PC-3 (cell line): ENCODE data around the gene KLHL36. TPM values are rescaled to one million over a fixed set of nuclear protein-coding genes. Genes with fewer than 3 reads are reported as not detected.

Experiments
- ATAC-seq: fragments of 200-7000 bp; cut with Tn5 transposase; 2 replicates; pipeline ENCODE4 v1.9.1; 2020; ENCODE audit warnings: mild to moderate bottlenecking, moderate library complexity
- BruUV-seq: library from RNA; stranded (reverse); fragments of 400-500 nt; replicated peaks from 2 replicates; lab custom pipeline; 2021; lab: Mats Ljungman, UMichigan
- CTCF ChIA-PET: fragments of 300-600 bp; sonication (Branson Sonifier 250); formaldehyde crosslinking; loops from one replicate; lab custom pipeline; 2022; ENCODE audit warnings: antibody characterized with exemption; lab: Charles Lee
- POLR2A ChIA-PET: fragments of 300-600 bp; sonication (Branson Sonifier 250); formaldehyde crosslinking; loops from one replicate; lab custom pipeline; 2022; ENCODE audit warnings: antibody characterized with exemption; ENCODE audit not compliant: unreplicated experiment; lab: Charles Lee
- DNase-seq: peaks from one replicate; pipeline ENCODE4 v3.0.0-alpha.2; 2015
- H2AFZ ChIP-seq: fragments of 300-600 bp; sonication (generic); 2 replicates; pipeline ENCODE4 v1.6.0; 2016; ENCODE audit warnings: antibody characterized with exemption, low read length
- H3F3A ChIP-seq: fragments of 300-600 bp; sonication (generic); one replicate; pipeline ENCODE4 v1.6.0; 2017; ENCODE audit warnings: antibody characterized with exemption, low read length, control low read depth, mild to moderate bottlenecking; ENCODE audit not compliant: unreplicated experiment
- H3K27ac ChIP-seq: fragments of 300-600 bp; sonication (generic); 2 replicates; pipeline ENCODE4 v1.5.1; 2016; ENCODE audit warnings: mild to moderate bottlenecking, low read length
- H3K27me3 ChIP-seq: fragments of 300-600 bp; sonication (generic); 2 replicates; pipeline ENCODE4 v1.6.1; 2016; ENCODE audit warnings: low read length, mixed read lengths
- H3K36me3 ChIP-seq: fragments of 300-600 bp; sonication (generic); 2 replicates; pipeline ENCODE4 v1.6.1; 2016; ENCODE audit warnings: low read depth, mixed run types, low read length, mixed read lengths
- H3K4me1 ChIP-seq: fragments of 300-600 bp; sonication (generic); 2 replicates; pipeline ENCODE4 v1.5.1; 2016; ENCODE audit warnings: low read length; ENCODE audit not compliant: insufficient read depth
- H3K4me2 ChIP-seq: fragments of 300-600 bp; sonication (generic); 2 replicates; pipeline ENCODE4 v1.6.0; 2016; ENCODE audit warnings: low read length
- H3K4me3 ChIP-seq: fragments of 300-600 bp; sonication (generic); 2 replicates; pipeline ENCODE4 v1.5.1; 2016; ENCODE audit warnings: mild to moderate bottlenecking, low read length, mixed read lengths
- H3K79me2 ChIP-seq: fragments of 300-600 bp; sonication (generic); 2 replicates; pipeline ENCODE4 v1.6.1; 2017; ENCODE audit warnings: low read length, mixed read lengths
- H3K9ac ChIP-seq: fragments of 300-600 bp; sonication (generic); 2 replicates; pipeline ENCODE4 v1.6.0; 2016; ENCODE audit warnings: mild to moderate bottlenecking, low read length
- H3K9me2 ChIP-seq: fragments of 300-600 bp; sonication (generic); replicated peaks from 2 replicates; pipeline ENCODE4 v1.6.1; 2016; ENCODE audit warnings: mixed run types, low read length, mixed read lengths
- H3K9me3 ChIP-seq: fragments of 300-600 bp; sonication (generic); 2 replicates; pipeline ENCODE4 v1.6.1; 2016; ENCODE audit warnings: low read length, mixed read lengths
- H4K20me1 ChIP-seq: fragments of 300-600 bp; sonication (generic); 2 replicates; pipeline ENCODE4 v1.6.1; 2016; ENCODE audit warnings: low read length, mixed read lengths
- EZH2 ChIP-seq: fragments of 300-600 bp; sonication (generic); IDR thresholded peaks from one replicate; pipeline ENCODE4 v1.6.1; 2017; ENCODE audit warnings: antibody characterized with exemption, mild to moderate bottlenecking, low read length; ENCODE audit not compliant: unreplicated experiment
- EZH2phosphoT487 ChIP-seq: fragments of 300-600 bp; sonication (generic); IDR thresholded peaks from 2 replicates; pipeline ENCODE4 v1.6.1; 2018; ENCODE audit warnings: mild to moderate bottlenecking, antibody characterized with exemption, low read length, borderline replicate concordance
- intact Hi-C: fragments of 100-400 bp; cut with micrococcal nuclease; formaldehyde crosslinking; loops from 2 replicates; pipeline ENCODE4 v1.9.0; 2023
- total RNA-seq: library from RNA; depleted of rRNA; stranded (reverse); fragments of >200 nt; gene quantifications from 2 replicates; pipeline ENCODE4 v1.2.3, GENCODE V29; 2014
- TF ChIP-seq, protein P1 (sequence below): fragments of 300-600 bp; sonication (generic); conservative IDR thresholded peaks from 2 replicates; pipeline ENCODE4 v1.5.1; 2017; ENCODE audit warnings: antibody characterized with exemption, low read depth, mild to moderate bottlenecking, low read length

The KLHL36 gene
- total RNA-seq, 1 experiment from 2014 or later = 33.8 TPM

DNA sequence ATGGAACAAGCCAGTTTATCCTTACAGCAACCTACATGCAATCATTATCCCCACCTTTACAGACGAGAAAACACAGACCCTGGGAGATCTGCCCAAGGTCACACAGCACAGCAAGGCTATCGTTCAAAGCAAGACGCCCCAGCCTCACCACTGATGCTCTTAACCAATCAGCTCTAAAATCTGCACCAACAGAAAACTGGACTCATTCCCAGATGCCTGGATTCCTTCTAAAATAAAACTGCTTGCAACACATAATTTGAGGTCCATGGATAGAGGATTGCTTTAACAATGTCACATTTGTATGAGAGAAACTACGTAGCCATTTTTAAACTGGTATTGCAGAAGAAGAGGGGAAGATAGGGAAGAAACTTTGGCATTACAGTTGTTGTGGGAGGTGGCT, 37.3 kb upstream of the KLHL36 start:
- Histone ChIP-seq H3K4me1 (peaks cover 16% of the 10 kb centered on the region; the same call in 1 of the 2 replicates), H2AFZ (no peak overlapping the region), H4K20me1 (peaks cover 66% of the 10 kb centered on the region), H3K79me2 (peaks cover 100% of the 10 kb centered on the region), H3K4me2 (no peak overlapping the region), H3K9me2 (no peaks in the 10 kb centered on the region), H3K9me3 (no peaks in the 10 kb centered on the region), H3F3A (no peaks in the 10 kb centered on the region), H3K36me3 (peaks cover 49% of the 10 kb centered on the region), H3K9ac (no peak overlapping the region), H3K27ac (no peak overlapping the region), H3K4me3 (no peak overlapping the region), H3K27me3 (no peaks in the 10 kb centered on the region)
- CTCF ChIA-PET = no interaction called here
- intact Hi-C loops = no loop called here
- TF ChIP-seq EZH2phosphoT487 (no peak), EZH2 (no peak)
- TF ChIP-seq, protein P1, sequence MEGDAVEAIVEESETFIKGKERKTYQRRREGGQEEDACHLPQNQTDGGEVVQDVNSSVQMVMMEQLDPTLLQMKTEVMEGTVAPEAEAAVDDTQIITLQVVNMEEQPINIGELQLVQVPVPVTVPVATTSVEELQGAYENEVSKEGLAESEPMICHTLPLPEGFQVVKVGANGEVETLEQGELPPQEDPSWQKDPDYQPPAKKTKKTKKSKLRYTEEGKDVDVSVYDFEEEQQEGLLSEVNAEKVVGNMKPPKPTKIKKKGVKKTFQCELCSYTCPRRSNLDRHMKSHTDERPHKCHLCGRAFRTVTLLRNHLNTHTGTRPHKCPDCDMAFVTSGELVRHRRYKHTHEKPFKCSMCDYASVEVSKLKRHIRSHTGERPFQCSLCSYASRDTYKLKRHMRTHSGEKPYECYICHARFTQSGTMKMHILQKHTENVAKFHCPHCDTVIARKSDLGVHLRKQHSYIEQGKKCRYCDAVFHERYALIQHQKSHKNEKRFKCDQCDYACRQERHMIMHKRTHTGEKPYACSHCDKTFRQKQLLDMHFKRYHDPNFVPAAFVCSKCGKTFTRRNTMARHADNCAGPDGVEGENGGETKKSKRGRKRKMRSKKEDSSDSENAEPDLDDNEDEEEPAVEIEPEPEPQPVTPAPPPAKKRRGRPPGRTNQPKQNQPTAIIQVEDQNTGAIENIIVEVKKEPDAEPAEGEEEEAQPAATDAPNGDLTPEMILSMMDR = no peak
- no TSS peak for BruUV-seq
- POLR2A ChIA-PET = no interaction called here
- DNase-seq (no peak), ATAC-seq (no peak)

DNA sequence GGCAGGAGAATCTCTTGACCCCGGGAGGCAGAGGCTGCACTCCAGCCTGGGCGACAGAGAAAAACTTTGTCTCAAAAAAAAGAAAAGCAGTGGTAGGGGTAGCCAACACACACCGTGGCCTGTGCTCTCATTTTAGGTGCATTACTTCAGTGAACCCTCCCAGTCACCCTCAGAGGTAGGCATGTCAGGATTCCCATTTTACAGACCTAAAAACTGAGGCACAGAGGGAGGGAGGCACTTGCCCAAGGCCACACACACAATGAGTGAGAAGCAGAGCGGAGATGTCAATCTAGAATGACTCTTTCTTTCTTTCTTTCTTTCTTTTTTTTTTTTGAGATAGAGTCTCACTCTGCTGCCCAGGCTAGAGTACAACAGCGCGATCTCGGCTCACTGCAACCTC, 35.6 kb upstream of the KLHL36 start:
- ChIA-PET CTCF (no interaction called here), POLR2A (no interaction called here)
- no peaks in the 10 kb centered on the region for H3K27me3 ChIP-seq
- no peak overlapping the region for H3K4me3 ChIP-seq
- H3K9me3 ChIP-seq = no peaks in the 10 kb centered on the region
- no peak overlapping the region for H3K4me2 ChIP-seq
- H3F3A ChIP-seq = no peaks in the 10 kb centered on the region
- H3K9me2 ChIP-seq = no peaks in the 10 kb centered on the region
- no peak overlapping the region for H3K27ac ChIP-seq
- H4K20me1 ChIP-seq = peaks cover 66% of the 10 kb centered on the region
- H3K36me3 ChIP-seq = peaks cover 38% of the 10 kb centered on the region
- ATAC-seq (no peak), DNase-seq (no peak)
- H3K79me2 ChIP-seq = peaks cover 100% of the 10 kb centered on the region
- H3K9ac ChIP-seq = no peak overlapping the region
- peaks cover 16% of the 10 kb centered on the region; the same call in 1 of the 2 replicates for H3K4me1 ChIP-seq
- intact Hi-C loops = no loop called here
- no peak overlapping the region for H2AFZ ChIP-seq
- TF ChIP-seq, protein P1 = no peak
- TF ChIP-seq EZH2phosphoT487 (no peak), EZH2 (no peak)
- BruUV-seq = no TSS peak

DNA sequence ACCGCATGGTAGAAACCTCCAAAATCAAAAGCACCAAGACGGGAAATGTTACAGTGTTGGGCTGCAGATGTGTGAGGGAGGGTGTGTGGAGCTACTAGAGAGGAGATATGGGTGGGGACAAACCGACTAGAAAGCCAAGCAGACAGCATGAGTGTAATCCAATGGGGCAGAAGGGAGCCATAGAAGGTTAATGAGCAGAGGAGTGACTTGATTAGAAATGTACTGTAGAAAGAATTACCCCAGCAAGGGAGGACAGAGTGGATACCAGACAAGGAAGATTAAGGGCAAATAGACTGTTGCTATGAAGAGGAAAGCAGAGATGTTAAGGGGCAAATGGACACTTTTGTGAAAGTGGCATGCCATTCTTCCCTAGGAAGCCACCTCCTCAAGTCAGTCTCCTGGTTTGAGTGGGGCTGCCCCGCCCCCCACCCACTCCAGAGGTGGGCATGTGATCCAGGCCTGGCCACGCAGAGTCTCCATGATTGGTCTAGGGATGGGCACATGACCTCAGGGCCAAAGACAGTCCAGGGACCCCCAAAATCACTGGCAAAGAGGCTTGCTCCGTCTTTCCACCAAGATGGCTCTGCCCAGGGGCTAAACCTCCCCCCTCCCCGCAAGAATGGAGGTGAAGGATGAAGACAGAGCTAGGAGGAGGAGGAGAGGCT, 34.8 kb upstream of the KLHL36 start:
- Histone ChIP-seq H4K20me1 (peaks cover 66% of the 10 kb centered on the region), H3K9ac (no peak overlapping the region)

More for the DNA sequence above, 34.8 kb upstream of the KLHL36 start:
- TF ChIP-seq EZH2phosphoT487 (no peak), EZH2 (no peak)
- TF ChIP-seq, protein P1 = no peak
- ATAC-seq (no peak), DNase-seq (no peak)
- CTCF ChIA-PET = no interaction called here
- peaks cover 16% of the 10 kb centered on the region; the same call in 1 of the 2 replicates for H3K4me1 ChIP-seq
- no peaks in the 10 kb centered on the region for H3F3A ChIP-seq
- POLR2A ChIA-PET = no interaction called here
- no peak overlapping the region for H3K27ac ChIP-seq
- no peaks in the 10 kb centered on the region for H3K27me3 ChIP-seq
- no peak overlapping the region for H3K4me3 ChIP-seq
- no peaks in the 10 kb centered on the region for H3K9me3 ChIP-seq
- peaks cover 93% of the 10 kb centered on the region for H3K79me2 ChIP-seq
- H3K36me3 ChIP-seq = peaks cover 38% of the 10 kb centered on the region
- H3K9me2 ChIP-seq = no peaks in the 10 kb centered on the region
- intact Hi-C loops = no loop called here
- H2AFZ ChIP-seq = no peak overlapping the region
- H3K4me2 ChIP-seq = no peak overlapping the region
- BruUV-seq = no TSS peak
